HepG2 (cell line): ENCODE results near the gene GNG5.

Experiments
- ADNP ChIP-seq: sonication (generic); formaldehyde crosslinking; IDR thresholded peaks from 2 replicates; pipeline ENCODE4 v1.4.0; 2020; ENCODE audit warnings: missing genetic modification reagents
- CTCF ChIP-seq: sonication (generic); formaldehyde crosslinking; IDR thresholded peaks from 2 replicates; pipeline ENCODE4 v1.5.0; 2020; ENCODE audit warnings: mild to moderate bottlenecking, missing genetic modification reagents, moderate library complexity
- FOXP1 ChIP-seq, 2 experiments: fragments of 450-650 bp in 1 of 2; IDR thresholded peaks; 2 replicates each; pipeline ENCODE4 v1.6.1; 2017 to 2018; ENCODE audit warnings: antibody characterized with exemption in 1 of 2
- HDAC1 ChIP-seq: sonication (generic); formaldehyde crosslinking; IDR thresholded peaks from 2 replicates; pipeline ENCODE4 v1.5.1; 2020; ENCODE audit warnings: mild to moderate bottlenecking, missing genetic modification reagents
- MAX ChIP-seq: IDR thresholded peaks from 2 replicates; pipeline ENCODE4 v1.6.1; 2012; ENCODE audit warnings: inconsistent platforms
- TAF1 ChIP-seq: sonication (generic); formaldehyde crosslinking; IDR thresholded peaks from 2 replicates; pipeline ENCODE4 v1.4.0; 2020; ENCODE audit warnings: missing genetic modification reagents
- TFE3 ChIP-seq: IDR thresholded peaks from 2 replicates; pipeline ENCODE4 v1.6.1; 2016
- TF ChIP-seq, protein P1 (sequence below): sonication (generic); formaldehyde crosslinking; IDR thresholded peaks from 2 replicates; pipeline ENCODE4 v1.4.0; 2020; ENCODE audit warnings: missing genetic modification reagents, mild to moderate bottlenecking, borderline replicate concordance
- TF ChIP-seq, protein P2 (sequence below): sonication (generic); formaldehyde crosslinking; conservative IDR thresholded peaks from 2 replicates; pipeline ENCODE4 v1.4.0; 2020; ENCODE audit warnings: mild to moderate bottlenecking, missing genetic modification reagents, moderate library complexity

- TF ChIP-seq TAF1 (CRISPR knock-in tag) (no peak), MAX (no peak), FOXP1 (IDR thresholded peaks at IDR 0.05) (no peak), FOXP1 (CRISPR knock-in tag; IDR thresholded peaks at IDR 0.05) (no peak), ADNP (CRISPR knock-in tag) (no peak), CTCF (CRISPR knock-in tag) (no peak), TFE3 (no peak), HDAC1 (CRISPR knock-in tag) (no peak)
- TF ChIP-seq, protein P1, sequence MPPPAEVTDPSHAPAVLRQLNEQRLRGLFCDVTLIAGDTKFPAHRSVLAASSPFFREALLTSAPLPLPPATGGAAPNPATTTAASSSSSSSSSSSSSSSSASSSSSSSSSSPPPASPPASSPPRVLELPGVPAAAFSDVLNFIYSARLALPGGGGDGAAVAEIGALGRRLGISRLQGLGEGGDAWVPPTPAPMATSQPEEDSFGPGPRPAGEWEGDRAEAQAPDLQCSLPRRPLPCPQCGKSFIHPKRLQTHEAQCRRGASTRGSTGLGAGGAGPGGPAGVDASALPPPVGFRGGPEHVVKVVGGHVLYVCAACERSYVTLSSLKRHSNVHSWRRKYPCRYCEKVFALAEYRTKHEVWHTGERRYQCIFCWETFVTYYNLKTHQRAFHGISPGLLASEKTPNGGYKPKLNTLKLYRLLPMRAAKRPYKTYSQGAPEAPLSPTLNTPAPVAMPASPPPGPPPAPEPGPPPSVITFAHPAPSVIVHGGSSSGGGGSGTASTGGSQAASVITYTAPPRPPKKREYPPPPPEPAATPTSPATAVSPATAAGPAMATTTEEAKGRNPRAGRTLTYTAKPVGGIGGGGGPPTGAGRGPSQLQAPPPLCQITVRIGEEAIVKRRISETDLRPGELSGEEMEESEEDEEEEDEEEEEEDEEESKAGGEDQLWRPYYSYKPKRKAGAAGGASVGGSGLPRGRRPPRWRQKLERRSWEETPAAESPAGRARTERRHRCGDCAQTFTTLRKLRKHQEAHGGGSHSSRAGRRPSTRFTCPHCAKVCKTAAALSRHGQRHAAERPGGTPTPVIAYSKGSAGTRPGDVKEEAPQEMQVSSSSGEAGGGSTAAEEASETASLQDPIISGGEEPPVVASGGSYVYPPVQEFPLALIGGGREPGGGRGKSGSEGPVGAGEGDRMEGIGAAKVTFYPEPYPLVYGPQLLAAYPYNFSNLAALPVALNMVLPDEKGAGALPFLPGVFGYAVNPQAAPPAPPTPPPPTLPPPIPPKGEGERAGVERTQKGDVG, result no peak
- TF ChIP-seq, protein P2, sequence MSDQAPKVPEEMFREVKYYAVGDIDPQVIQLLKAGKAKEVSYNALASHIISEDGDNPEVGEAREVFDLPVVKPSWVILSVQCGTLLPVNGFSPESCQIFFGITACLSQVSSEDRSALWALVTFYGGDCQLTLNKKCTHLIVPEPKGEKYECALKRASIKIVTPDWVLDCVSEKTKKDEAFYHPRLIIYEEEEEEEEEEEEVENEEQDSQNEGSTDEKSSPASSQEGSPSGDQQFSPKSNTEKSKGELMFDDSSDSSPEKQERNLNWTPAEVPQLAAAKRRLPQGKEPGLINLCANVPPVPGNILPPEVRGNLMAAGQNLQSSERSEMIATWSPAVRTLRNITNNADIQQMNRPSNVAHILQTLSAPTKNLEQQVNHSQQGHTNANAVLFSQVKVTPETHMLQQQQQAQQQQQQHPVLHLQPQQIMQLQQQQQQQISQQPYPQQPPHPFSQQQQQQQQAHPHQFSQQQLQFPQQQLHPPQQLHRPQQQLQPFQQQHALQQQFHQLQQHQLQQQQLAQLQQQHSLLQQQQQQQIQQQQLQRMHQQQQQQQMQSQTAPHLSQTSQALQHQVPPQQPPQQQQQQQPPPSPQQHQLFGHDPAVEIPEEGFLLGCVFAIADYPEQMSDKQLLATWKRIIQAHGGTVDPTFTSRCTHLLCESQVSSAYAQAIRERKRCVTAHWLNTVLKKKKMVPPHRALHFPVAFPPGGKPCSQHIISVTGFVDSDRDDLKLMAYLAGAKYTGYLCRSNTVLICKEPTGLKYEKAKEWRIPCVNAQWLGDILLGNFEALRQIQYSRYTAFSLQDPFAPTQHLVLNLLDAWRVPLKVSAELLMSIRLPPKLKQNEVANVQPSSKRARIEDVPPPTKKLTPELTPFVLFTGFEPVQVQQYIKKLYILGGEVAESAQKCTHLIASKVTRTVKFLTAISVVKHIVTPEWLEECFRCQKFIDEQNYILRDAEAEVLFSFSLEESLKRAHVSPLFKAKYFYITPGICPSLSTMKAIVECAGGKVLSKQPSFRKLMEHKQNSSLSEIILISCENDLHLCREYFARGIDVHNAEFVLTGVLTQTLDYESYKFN, result no peak
Measured at GRCh38 chr1:84525779-84526178, 19.4 kb upstream of the GNG5 start.
